Chondrocyte (in vitro differentiated cells): ENCODE data around the gene HERC3. TPM values are rescaled to one million over a fixed set of nuclear protein-coding genes. Genes with fewer than 3 reads are reported as not detected.

Experiments used
- DNase-seq: peaks from one replicate; pipeline ENCODE4 v3.0.0; 2021; ENCODE audit warnings: mixed read lengths, low spot score
- H3K27ac Mint-ChIP-seq: one replicate; pipeline ENCODE4 v1.8.0; 2021; ENCODE audit warnings: mild to moderate bottlenecking, moderate library complexity, mixed read lengths; ENCODE audit not compliant: unreplicated experiment
- H3K27me3 Mint-ChIP-seq: 2 replicates; pipeline ENCODE4 v1.8.0; 2021; ENCODE audit warnings: low read depth, mixed read lengths
- H3K36me3 Mint-ChIP-seq: 2 replicates; pipeline ENCODE4 v1.8.0; 2021; ENCODE audit warnings: low read depth, mixed read lengths
- H3K4me1 Mint-ChIP-seq: 2 replicates; pipeline ENCODE4 v1.8.0; 2021; ENCODE audit warnings: low read depth, mild to moderate bottlenecking, mixed read lengths
- H3K4me3 Mint-ChIP-seq: one replicate; pipeline ENCODE4 v1.8.0; 2021; ENCODE audit warnings: mild to moderate bottlenecking, moderate library complexity, mixed read lengths; ENCODE audit not compliant: unreplicated experiment
- H3K9me3 Mint-ChIP-seq: 2 replicates; pipeline ENCODE4 v1.8.0; 2021; ENCODE audit warnings: low read depth, mixed read lengths
- total RNA-seq: library from RNA; stranded (reverse); gene quantifications from 3 replicates; pipeline ENCODE4 v1.2.1, GENCODE V29; 2021
- TF ChIP-seq, protein P1 (sequence below): fragments of 200-600 bp; sonication (generic); IDR thresholded peaks from 2 replicates; pipeline ENCODE4 v1.5.0; 2021; ENCODE audit warnings: antibody characterized with exemption, mild to moderate bottlenecking, moderate library complexity

Gene HERC3
- total RNA-seq, 1 donor from 2014 or later: 16.7 TPM

- TF ChIP-seq, protein P1, sequence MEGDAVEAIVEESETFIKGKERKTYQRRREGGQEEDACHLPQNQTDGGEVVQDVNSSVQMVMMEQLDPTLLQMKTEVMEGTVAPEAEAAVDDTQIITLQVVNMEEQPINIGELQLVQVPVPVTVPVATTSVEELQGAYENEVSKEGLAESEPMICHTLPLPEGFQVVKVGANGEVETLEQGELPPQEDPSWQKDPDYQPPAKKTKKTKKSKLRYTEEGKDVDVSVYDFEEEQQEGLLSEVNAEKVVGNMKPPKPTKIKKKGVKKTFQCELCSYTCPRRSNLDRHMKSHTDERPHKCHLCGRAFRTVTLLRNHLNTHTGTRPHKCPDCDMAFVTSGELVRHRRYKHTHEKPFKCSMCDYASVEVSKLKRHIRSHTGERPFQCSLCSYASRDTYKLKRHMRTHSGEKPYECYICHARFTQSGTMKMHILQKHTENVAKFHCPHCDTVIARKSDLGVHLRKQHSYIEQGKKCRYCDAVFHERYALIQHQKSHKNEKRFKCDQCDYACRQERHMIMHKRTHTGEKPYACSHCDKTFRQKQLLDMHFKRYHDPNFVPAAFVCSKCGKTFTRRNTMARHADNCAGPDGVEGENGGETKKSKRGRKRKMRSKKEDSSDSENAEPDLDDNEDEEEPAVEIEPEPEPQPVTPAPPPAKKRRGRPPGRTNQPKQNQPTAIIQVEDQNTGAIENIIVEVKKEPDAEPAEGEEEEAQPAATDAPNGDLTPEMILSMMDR: no peak
- H3K9me3 Mint-ChIP-seq: no peaks in the 10 kb centered on the region
- no peaks in the 10 kb centered on the region for H3K36me3 Mint-ChIP-seq
- DNase-seq: no peak
- no peaks in the 10 kb centered on the region for H3K27me3 Mint-ChIP-seq
- peaks cover 52% of the 10 kb centered on the region for H3K4me1 Mint-ChIP-seq
- peak overlapping the region; percentile 57 for H3K27ac Mint-ChIP-seq
- no peak overlapping the region for H3K4me3 Mint-ChIP-seq
Observed at GRCh38 chr4:88616275-88617150, 24.2 kb downstream of the HERC3 start.

GRCh38 chr4:88618782-88619485 lies 26.7 kb downstream of the HERC3 start:
- TF ChIP-seq, protein P1: no peak
- Mint-ChIP-seq H3K27me3 (no peaks in the 10 kb centered on the region), H3K4me1 (peaks cover 36% of the 10 kb centered on the region), H3K36me3 (peaks cover 2% of the 10 kb centered on the region), H3K27ac (no peak overlapping the region), H3K4me3 (no peak overlapping the region), H3K9me3 (peaks cover 2% of the 10 kb centered on the region)
- DNase-seq: no peak

GRCh38 chr4:88619971-88620370 lies 27.7 kb downstream of the HERC3 start:
- peaks cover 4% of the 10 kb centered on the region for H3K36me3 Mint-ChIP-seq
- no peaks in the 10 kb centered on the region for H3K27me3 Mint-ChIP-seq
- peak overlapping the region; percentile 25 for H3K27ac Mint-ChIP-seq
- DNase-seq: no peak
- TF ChIP-seq, protein P1: no peak
- H3K9me3 Mint-ChIP-seq: peaks cover 8% of the 10 kb centered on the region
- no peak overlapping the region for H3K4me3 Mint-ChIP-seq
- peaks cover 36% of the 10 kb centered on the region for H3K4me1 Mint-ChIP-seq

- peaks cover 8% of the 10 kb centered on the region for H3K9me3 Mint-ChIP-seq
- TF ChIP-seq, protein P1: no peak
- no peak overlapping the region for H3K4me3 Mint-ChIP-seq
- H3K36me3 Mint-ChIP-seq: peaks cover 4% of the 10 kb centered on the region
- no peak for DNase-seq
- peaks cover 25% of the 10 kb centered on the region for H3K4me1 Mint-ChIP-seq
- H3K27me3 Mint-ChIP-seq: no peaks in the 10 kb centered on the region
- no peak overlapping the region for H3K27ac Mint-ChIP-seq
Observed at GRCh38 chr4:88621763-88622327, 29.6 kb downstream of the HERC3 start.

GRCh38 chr4:88623097-88623496 lies 30.8 kb downstream of the HERC3 start:
- Mint-ChIP-seq H3K27me3 (no peaks in the 10 kb centered on the region), H3K4me3 (no peak overlapping the region), H3K9me3 (peaks cover 8% of the 10 kb centered on the region), H3K27ac (peak overlapping the region; percentile 54), H3K36me3 (peaks cover 4% of the 10 kb centered on the region), H3K4me1 (peaks cover 25% of the 10 kb centered on the region)
- DNase-seq: no peak
- TF ChIP-seq, protein P1: no peak
